ENCODE measurements around the gene TPBGL. TPM values are rescaled to one million over a fixed set of nuclear protein-coding genes. Genes with fewer than 3 reads are reported as not detected.

Gene TPBGL
- total and polyA plus RNA-seq, 2 donors (not counting 3 experiments of a cell fraction or from before 2014, with no cell fraction given): not detected

- TF ChIP-seq EZH2 (IDR thresholded peaks at IDR 0.05; ENCODE audit: borderline replicate concordance, low read depth, low read length, severe bottlenecking) (no peak), CTCF (IDR thresholded peaks at IDR 0.05; ENCODE audit: extremely low read depth in 1 of 2, insufficient read depth in 1 of 2, low read depth in 1 of 2, low read length in 2 of 2) (peak; percentile 95 to 97)
- H3K4me1 ChIP-seq (ENCODE audit: control insufficient read depth, extremely low read depth, insufficient read depth, low read length): peaks cover 29% of the 10 kb centered on the region
- DNase-seq (ENCODE audit: low read depth, low spot score) (peak; percentile 87), FAIRE-seq (peak; percentile 91)
- peak overlapping the region; percentile 1 for H3K4me2 ChIP-seq (ENCODE audit: insufficient read depth, low read length)
- H3K9me1 ChIP-seq (replicated peaks; ENCODE audit: control insufficient read depth, extremely low read depth, insufficient read depth, low read length): no peaks in the 10 kb centered on the region
- dilution Hi-C loops (cut with MboI; ENCODE audit: extremely low pct_ligation_motif_present, low sequenced_read_pairs): no loop called here
- ChIA-PET POLR2A (interaction anchor here (1.2 kb wide), 1 partner anchor 33 kb away, joined by 4 read pairs; no protein-coding TSS in a partner anchor), CTCF (interaction anchor here (0.6 to 4.6 kb wide), 32 partner anchors 9 to 253 kb away, joined by 3 to 166 read pairs (median 9); partner anchors contain the start of gene ARRB1)
- no TSS peak for BruUV-seq (replicated peaks)
- no peaks in the 10 kb centered on the region for H3K27me3 ChIP-seq (ENCODE audit: control insufficient read depth in 2 of 2, insufficient read depth in 2 of 2, low read length in 2 of 2)
- H2AFZ ChIP-seq (ENCODE audit: low read depth, low read length): no peak overlapping the region
- peaks cover 10 to 48% of the 10 kb centered on the region in 2 experiments for H3K36me3 ChIP-seq (ENCODE audit: control insufficient read depth in 2 of 2, extremely low read depth in 1 of 2, insufficient read depth in 2 of 2, low read length in 2 of 2)
- H3K9ac ChIP-seq (replicated peaks; ENCODE audit: extremely low read depth, insufficient read depth, low read length): no peak overlapping the region
- no peaks in the 10 kb centered on the region for H3K9me3 ChIP-seq (replicated peaks; ENCODE audit: control insufficient read depth, insufficient read depth, low read length)
- peak overlapping the region; percentile 1 for H3K27ac ChIP-seq (ENCODE audit: insufficient read depth, low read depth, low read length)
- intact Hi-C loops (cut with micrococcal nuclease): loop anchor here (1.0 to 2.0 kb wide), 6 partner anchors 13 to 253 kb away; no protein-coding TSS in a partner anchor
- H3K4me3 ChIP-seq (replicated peaks in 1 of 3; ENCODE audit: insufficient read depth in 1 of 3, low read depth in 1 of 3, low read length in 3 of 3): no peak overlapping the region
- H3K79me2 ChIP-seq (ENCODE audit: control insufficient read depth, insufficient read depth, low read length): no peaks in the 10 kb centered on the region
- H4K20me1 ChIP-seq (replicated peaks; ENCODE audit: control insufficient read depth, extremely low read depth, insufficient read depth, low read length): no peaks in the 10 kb centered on the region
Measured at GRCh38 chr11:75280227-75280701, 39.7 kb downstream of the TPBGL start.

- no peak overlapping the region for H3K4me3 ChIP-seq (replicated peaks in 1 of 3; ENCODE audit: insufficient read depth in 1 of 3, low read depth in 1 of 3, low read length in 3 of 3)
- FAIRE-seq: peak; percentile 18
Measured at GRCh38 chr11:75280770-75281468, 40.3 kb downstream of the TPBGL start.

More at GRCh38 chr11:75280770-75281468, 40.3 kb downstream of the TPBGL start:
- Histone ChIP-seq H4K20me1 (replicated peaks; ENCODE audit: control insufficient read depth, extremely low read depth, insufficient read depth, low read length) (no peaks in the 10 kb centered on the region), H3K27me3 (ENCODE audit: control insufficient read depth in 2 of 2, insufficient read depth in 2 of 2, low read length in 2 of 2) (no peaks in the 10 kb centered on the region), H3K9ac (replicated peaks; ENCODE audit: extremely low read depth, insufficient read depth, low read length) (no peak overlapping the region), H3K9me1 (replicated peaks; ENCODE audit: control insufficient read depth, extremely low read depth, insufficient read depth, low read length) (no peaks in the 10 kb centered on the region), H3K36me3 (ENCODE audit: control insufficient read depth in 2 of 2, extremely low read depth in 1 of 2, insufficient read depth in 2 of 2, low read length in 2 of 2) (peaks cover 10 to 54% of the 10 kb centered on the region in 2 experiments), H3K79me2 (ENCODE audit: control insufficient read depth, insufficient read depth, low read length) (no peaks in the 10 kb centered on the region), H3K4me2 (ENCODE audit: insufficient read depth, low read length) (peak overlapping the region; percentile 1), H3K4me1 (ENCODE audit: control insufficient read depth, extremely low read depth, insufficient read depth, low read length) (peaks cover 22% of the 10 kb centered on the region), H2AFZ (ENCODE audit: low read depth, low read length) (no peak overlapping the region), H3K9me3 (replicated peaks; ENCODE audit: control insufficient read depth, insufficient read depth, low read length) (no peaks in the 10 kb centered on the region), H3K27ac (ENCODE audit: insufficient read depth, low read depth, low read length) (peak overlapping the region; percentile 15)
- no TSS peak for BruUV-seq (replicated peaks)
- peak; percentile 58 for DNase-seq (ENCODE audit: low read depth, low spot score)
- dilution Hi-C loops (cut with MboI; ENCODE audit: extremely low pct_ligation_motif_present, low sequenced_read_pairs) (no loop called here), intact Hi-C loops (cut with micrococcal nuclease) (loop anchor here (1.0 to 2.0 kb wide), 6 partner anchors 12 to 252 kb away; no protein-coding TSS in a partner anchor)
- TF ChIP-seq MYC (IDR thresholded peaks at IDR 0.05; ENCODE audit: low read depth, low read length) (no peak), POLR2AphosphoS5 (IDR thresholded peaks at IDR 0.05; ENCODE audit: insufficient read depth, low read depth, low read length) (peak; percentile 38), FOS (IDR thresholded peaks at IDR 0.05; ENCODE audit: borderline replicate concordance, insufficient read depth, low read length) (no peak), GATA2 (IDR thresholded peaks at IDR 0.05; ENCODE audit: insufficient read depth, insufficient read length, low read depth, low read length) (no peak)
- ChIA-PET CTCF (interaction anchor here (0.6 to 4.6 kb wide), 30 partner anchors 9 to 252 kb away, joined by 3 to 166 read pairs (median 9); partner anchors contain the start of gene ARRB1), POLR2A (interaction anchor here (1.2 kb wide), 1 partner anchor 33 kb away, joined by 4 read pairs; no protein-coding TSS in a partner anchor)

All from endothelial cell of umbilical vein (primary cell).